ENCODE results near the gene AP3B1.

Gene AP3B1

DNA sequence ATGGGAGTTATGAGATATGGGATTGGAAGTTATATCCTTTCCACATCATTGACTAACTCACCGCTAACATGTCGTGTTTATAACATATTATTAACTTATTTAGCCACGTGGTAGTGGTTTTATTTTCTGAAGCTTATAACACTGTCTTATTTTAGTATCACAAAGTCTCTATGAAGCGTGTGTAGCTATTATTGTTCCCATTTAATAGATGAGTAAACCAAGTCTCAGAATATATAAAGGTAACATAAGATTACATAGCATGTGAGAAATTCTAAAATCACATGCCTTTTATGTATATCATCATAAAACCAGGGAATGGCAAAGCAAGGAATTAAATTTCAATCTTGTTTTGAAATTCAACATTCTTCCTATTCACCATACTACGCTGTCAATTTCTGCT is 15.3 kb downstream of the AP3B1 start:
- Histone ChIP-seq H3K9me3 (no peaks in the 10 kb centered on the region), H3K4me3 (no peak overlapping the region), H3K4me1 (peaks cover 14% of the 10 kb centered on the region), H3K36me3 (replicated peaks) (no peaks in the 10 kb centered on the region), H3K27me3 (ENCODE audit: low read depth) (no peaks in the 10 kb centered on the region)
- DNase-seq (ENCODE audit: low spot score in 2 of 2), result no peak
- in situ Hi-C loops (cut with MboI; ENCODE audit: low sequenced_read_pairs), result no loop called here

DNA sequence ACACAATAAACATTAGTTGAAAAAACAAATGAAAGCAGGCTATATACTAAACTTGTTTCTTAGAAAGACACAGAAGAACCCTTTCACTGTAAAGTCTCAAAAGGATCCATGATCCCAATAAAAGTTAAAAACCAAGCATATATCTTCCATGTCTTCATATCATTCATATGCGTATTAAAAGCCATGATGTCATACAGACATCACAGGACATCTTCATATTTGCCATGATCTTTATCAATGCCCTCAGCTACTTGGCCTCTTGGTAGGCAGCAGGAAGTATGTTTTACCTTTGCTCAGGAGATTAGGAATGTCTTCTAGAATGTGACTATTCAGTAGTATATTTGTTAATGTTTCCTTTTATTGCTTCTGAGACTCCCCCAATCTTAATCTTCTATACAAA is 16.8 kb downstream of the AP3B1 start:
- no peak for DNase-seq (ENCODE audit: low spot score in 2 of 2)
- in situ Hi-C loops (cut with MboI; ENCODE audit: low sequenced_read_pairs), result no loop called here
- no peaks in the 10 kb centered on the region for H3K27me3 ChIP-seq (ENCODE audit: low read depth)

DNA sequence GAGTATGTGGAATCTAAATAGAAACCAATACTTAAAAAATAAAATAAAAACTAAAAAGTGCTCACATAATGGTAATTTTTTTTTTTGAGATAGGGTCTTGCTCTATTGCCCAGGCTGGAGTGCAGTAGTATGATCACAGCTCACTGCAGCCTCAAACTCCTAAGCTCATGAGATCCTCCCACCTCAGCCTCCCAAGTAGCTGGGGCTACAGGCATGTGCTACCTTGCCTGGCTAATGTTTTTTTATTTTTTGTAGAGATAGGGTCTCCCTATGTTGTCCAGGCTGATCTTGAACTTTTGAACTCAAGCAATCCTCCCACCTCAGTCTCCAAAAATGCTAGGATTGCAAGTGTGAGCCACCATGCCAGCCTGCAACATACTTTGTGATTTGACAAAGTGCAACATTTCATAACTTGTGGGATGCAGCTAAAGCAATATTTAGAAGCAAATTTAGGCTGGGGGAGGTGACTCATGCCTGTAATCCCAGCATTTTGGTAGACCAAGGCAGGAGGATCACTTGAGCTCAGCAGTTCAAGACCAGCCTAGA is 18.4 kb downstream of the AP3B1 start:
- in situ Hi-C loops (cut with MboI; ENCODE audit: low sequenced_read_pairs), result no loop called here
- DNase-seq (ENCODE audit: low spot score in 2 of 2), result no peak
- H3K9me3 ChIP-seq, result no peaks in the 10 kb centered on the region; the same call in 1 of the 2 replicates
- H3K36me3 ChIP-seq (replicated peaks), result no peaks in the 10 kb centered on the region
- H3K4me1 ChIP-seq, result peaks cover 22% of the 10 kb centered on the region
- H3K4me3 ChIP-seq, result no peak overlapping the region
- no peaks in the 10 kb centered on the region for H3K27me3 ChIP-seq (ENCODE audit: low read depth)

More for the DNA sequence above, 16.8 kb downstream of the AP3B1 start:
- H3K4me1 ChIP-seq, result peaks cover 11% of the 10 kb centered on the region
- no peaks in the 10 kb centered on the region; the same call in 1 of the 2 replicates for H3K9me3 ChIP-seq
- no peak overlapping the region for H3K4me3 ChIP-seq
- H3K36me3 ChIP-seq (replicated peaks), result no peaks in the 10 kb centered on the region

DNA sequence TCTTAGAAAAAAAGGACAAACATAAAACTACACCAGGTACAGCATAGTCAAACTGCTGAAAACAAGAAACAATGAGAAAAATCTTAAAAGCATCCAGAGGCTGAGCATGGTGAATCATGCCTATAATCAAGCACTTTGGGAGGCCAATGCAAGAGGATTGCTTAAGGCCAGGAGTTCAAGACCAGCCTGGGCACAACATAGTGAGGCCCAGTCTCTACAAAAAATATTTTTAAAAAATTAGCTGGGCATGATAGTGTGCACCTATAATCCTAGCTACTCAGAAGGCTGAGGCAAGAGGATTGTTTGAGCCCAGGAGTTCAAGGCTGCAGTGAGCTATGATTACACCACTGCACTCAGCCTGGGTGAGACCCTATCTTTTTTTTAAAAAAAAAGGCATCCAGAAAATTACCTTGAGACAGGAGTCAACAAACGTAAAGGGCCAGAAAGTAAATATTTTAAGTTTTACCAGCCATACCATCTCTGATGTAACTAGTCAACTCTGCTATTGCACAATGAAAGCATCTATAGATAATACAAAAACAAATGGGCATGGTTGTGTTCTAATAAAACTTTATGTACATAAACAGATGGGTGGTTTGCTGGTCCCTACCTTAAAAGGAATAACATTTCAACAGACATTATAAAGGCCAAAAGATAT is 19.8 kb downstream of the AP3B1 start:
- no peak overlapping the region for H3K4me3 ChIP-seq
- no peaks in the 10 kb centered on the region; the same call in 1 of the 2 replicates for H3K9me3 ChIP-seq
- in situ Hi-C loops (cut with MboI; ENCODE audit: low sequenced_read_pairs), result no loop called here
- H3K4me1 ChIP-seq, result peaks cover 25% of the 10 kb centered on the region
- no peaks in the 10 kb centered on the region for H3K36me3 ChIP-seq (replicated peaks)
- H3K27me3 ChIP-seq (ENCODE audit: low read depth), result no peaks in the 10 kb centered on the region
- no peak for DNase-seq (ENCODE audit: low spot score in 2 of 2)

DNA sequence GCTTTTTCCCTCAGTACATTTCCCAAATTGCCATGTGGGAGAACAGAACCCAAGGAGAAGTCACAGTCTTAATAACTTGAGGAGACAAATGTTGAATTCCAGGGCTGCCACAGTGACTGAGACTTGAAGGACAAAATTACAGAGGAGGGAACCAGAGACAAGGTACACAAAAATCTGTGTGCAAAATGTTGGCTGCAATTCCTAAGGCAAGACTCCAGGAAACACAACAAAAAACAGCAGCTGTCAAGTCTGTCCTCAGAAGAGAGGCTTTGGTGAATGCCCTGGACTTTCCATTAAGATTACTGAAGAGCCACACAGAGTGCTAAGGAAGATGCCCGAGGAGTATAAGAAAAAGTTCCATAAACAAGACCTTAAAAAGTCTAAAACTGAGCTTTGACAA is 21.1 kb downstream of the AP3B1 start:
- Histone ChIP-seq H3K4me3 (no peak overlapping the region), H3K27me3 (ENCODE audit: low read depth) (no peaks in the 10 kb centered on the region), H3K4me1 (peaks cover 25% of the 10 kb centered on the region), H3K36me3 (replicated peaks) (no peaks in the 10 kb centered on the region), H3K9me3 (no peaks in the 10 kb centered on the region; the same call in 1 of the 2 replicates)
- no peak for DNase-seq (ENCODE audit: low spot score in 2 of 2)
- in situ Hi-C loops (cut with MboI; ENCODE audit: low sequenced_read_pairs), result no loop called here

DNA sequence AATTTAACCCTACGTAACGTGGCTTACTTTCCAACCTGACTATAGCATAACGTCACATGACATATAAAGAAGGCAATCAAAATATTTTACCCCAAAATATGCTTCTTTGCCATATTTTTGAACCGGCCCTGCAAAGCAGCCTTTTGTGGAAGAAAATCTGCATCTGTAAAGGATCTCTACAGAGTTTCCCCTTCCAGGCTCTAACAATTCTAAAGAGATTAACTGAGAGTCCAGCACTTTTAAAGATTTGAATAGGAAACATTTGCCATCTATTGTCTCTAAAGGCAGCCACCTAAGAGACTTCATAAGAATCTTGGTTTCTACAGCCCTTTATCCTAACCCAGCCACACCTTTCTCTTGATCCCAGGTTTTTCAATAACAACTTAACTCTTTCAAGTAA is 22.7 kb downstream of the AP3B1 start:
- peak; percentile 50 to 99 for DNase-seq (ENCODE audit: low spot score in 2 of 2)
- H3K9me3 ChIP-seq, result no peaks in the 10 kb centered on the region; the same call in 1 of the 2 replicates
- H3K4me1 ChIP-seq, result peaks cover 18% of the 10 kb centered on the region
- H3K4me3 ChIP-seq, result no peak overlapping the region
- no peaks in the 10 kb centered on the region for H3K36me3 ChIP-seq (replicated peaks)
- no peaks in the 10 kb centered on the region for H3K27me3 ChIP-seq (ENCODE audit: low read depth)
- in situ Hi-C loops (cut with MboI; ENCODE audit: low sequenced_read_pairs), result no loop called here

DNA sequence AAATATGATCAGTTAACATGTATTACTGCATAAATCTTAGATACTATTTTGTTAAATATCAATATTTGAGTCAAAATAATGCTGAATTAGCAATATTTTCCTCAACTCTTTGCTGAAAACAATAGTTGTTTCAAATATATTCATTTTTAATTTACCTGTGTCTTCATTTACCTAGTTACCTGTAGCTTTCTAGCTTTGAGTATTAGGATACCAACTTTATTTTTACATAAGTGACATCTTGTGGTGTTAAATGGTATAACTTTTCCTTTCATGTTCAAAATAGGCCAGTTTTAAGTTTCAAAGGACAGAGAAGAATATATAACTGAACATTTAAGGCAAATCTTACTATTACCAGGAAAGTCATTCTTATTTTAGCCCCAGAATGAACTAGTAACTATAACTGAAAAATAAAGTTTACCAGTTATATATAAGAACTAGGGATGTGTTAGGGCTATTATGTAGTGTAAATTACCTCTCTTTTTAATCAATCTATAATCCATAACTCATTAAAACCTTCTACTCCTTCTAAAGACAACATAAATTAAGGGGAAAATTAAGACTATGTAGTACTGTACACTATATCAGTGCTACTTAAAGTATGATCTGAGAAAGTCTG is 25.3 kb downstream of the AP3B1 start:
- DNase-seq (ENCODE audit: low spot score in 2 of 2), result peak in 1 of 2 experiments; percentile 31
- Histone ChIP-seq H3K9me3 (no peaks in the 10 kb centered on the region; the same call in 1 of the 2 replicates), H3K4me3 (no peak overlapping the region), H3K36me3 (replicated peaks) (peaks cover 11% of the 10 kb centered on the region), H3K4me1 (peaks cover 18% of the 10 kb centered on the region), H3K27me3 (ENCODE audit: low read depth) (no peaks in the 10 kb centered on the region)
- in situ Hi-C loops (cut with MboI; ENCODE audit: low sequenced_read_pairs), result no loop called here

DNA sequence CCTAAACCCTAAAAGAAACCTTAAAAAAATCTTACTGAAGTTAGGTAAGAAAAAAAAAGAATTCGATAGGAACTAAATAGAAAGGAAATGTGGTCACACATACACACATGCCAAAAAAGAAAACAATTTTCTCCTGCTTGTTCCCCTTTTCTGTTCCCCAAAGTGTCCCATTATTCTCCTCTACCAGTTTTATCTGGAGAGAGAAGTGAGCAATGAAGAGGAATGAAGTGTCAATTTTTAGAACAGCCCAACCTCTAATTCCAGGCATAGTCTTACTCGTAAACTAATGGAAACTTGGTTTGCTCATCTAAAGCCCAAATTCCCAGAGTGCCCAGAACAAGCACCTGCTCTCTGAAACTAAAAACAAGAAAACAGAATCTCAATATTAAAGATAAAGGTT is 26.1 kb downstream of the AP3B1 start:
- Histone ChIP-seq H3K4me3 (no peak overlapping the region), H3K4me1 (peaks cover 18% of the 10 kb centered on the region), H3K9me3 (no peaks in the 10 kb centered on the region; the same call in 1 of the 2 replicates), H3K27me3 (ENCODE audit: low read depth) (no peaks in the 10 kb centered on the region), H3K36me3 (replicated peaks) (peaks cover 17% of the 10 kb centered on the region)
- in situ Hi-C loops (cut with MboI; ENCODE audit: low sequenced_read_pairs), result no loop called here
- no peak for DNase-seq (ENCODE audit: low spot score in 2 of 2)

DNA sequence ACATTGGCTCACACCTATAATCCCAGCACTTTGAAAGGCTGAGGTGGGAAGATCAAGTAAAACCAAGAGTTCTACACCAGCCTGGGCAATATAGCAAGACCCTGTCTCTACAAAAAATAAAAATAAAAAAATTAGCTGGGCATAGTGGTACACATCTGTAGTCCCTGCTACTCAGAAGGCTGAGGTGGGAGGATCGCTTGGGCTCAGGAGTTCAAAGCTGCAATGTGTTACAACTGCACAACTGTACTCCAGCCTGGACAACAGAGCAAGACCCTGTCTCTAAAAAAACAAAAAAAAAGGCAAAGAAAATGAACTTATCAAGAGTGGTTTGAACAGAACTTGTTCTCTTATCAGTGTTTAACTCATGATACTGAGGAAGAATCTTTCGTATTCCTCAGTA is 29.3 kb downstream of the AP3B1 start:
- in situ Hi-C loops (cut with MboI; ENCODE audit: low sequenced_read_pairs), result no loop called here
- no peak for DNase-seq (ENCODE audit: low spot score in 2 of 2)
- Histone ChIP-seq H3K27me3 (ENCODE audit: low read depth) (no peaks in the 10 kb centered on the region), H3K4me3 (no peak overlapping the region), H3K9me3 (no peaks in the 10 kb centered on the region), H3K4me1 (no peaks in the 10 kb centered on the region), H3K36me3 (replicated peaks) (peaks cover 17% of the 10 kb centered on the region)

DNA sequence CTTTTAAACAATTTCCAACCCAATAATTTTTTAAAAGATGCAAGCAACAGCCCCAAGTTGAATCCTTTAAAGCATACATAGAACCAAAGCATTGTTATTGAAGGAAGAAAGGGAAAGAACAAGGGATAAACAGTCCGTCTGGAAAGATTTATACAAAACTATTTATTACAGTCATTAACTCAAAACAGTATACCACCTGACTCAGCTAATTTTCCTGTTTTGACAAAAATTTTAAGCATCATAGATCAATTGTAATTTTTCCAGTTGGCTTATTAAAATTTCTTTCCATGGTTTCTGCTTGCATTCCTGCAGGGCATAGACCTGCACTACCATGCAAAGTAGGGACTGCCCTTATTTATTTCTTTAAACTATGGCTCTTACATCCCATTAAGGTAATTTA is 29.9 kb downstream of the AP3B1 start:
- Histone ChIP-seq H3K4me3 (no peak overlapping the region), H3K9me3 (no peaks in the 10 kb centered on the region), H3K4me1 (no peaks in the 10 kb centered on the region), H3K27me3 (ENCODE audit: low read depth) (no peaks in the 10 kb centered on the region), H3K36me3 (replicated peaks) (peaks cover 17% of the 10 kb centered on the region)
- no peak for DNase-seq (ENCODE audit: low spot score in 2 of 2)
- in situ Hi-C loops (cut with MboI; ENCODE audit: low sequenced_read_pairs), result no loop called here

DNA sequence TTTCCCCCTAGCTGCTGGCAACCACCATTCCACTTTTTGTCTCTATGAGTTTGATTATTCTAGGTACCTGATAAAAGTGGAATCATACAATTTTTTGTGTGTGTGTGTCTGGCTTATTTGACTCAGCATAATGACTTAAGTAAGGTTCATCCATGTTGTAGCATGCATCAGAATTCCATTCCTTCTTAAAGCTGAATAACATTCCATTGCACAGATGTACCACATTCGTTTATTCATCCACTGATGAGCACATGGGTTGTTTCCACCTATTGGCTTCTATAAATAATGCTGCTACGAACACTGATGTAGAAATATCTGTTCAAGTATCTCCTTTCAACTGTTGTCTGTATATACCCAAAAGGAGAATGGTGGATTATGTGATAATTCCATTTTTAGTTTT is 33.7 kb downstream of the AP3B1 start:
- no peaks in the 10 kb centered on the region for H3K27me3 ChIP-seq (ENCODE audit: low read depth)
- H3K4me3 ChIP-seq, result no peak overlapping the region
- in situ Hi-C loops (cut with MboI; ENCODE audit: low sequenced_read_pairs), result no loop called here
- DNase-seq (ENCODE audit: low spot score in 2 of 2), result no peak
- H3K36me3 ChIP-seq (replicated peaks), result peaks cover 11% of the 10 kb centered on the region
- H3K9me3 ChIP-seq, result no peaks in the 10 kb centered on the region
- no peaks in the 10 kb centered on the region for H3K4me1 ChIP-seq

DNA sequence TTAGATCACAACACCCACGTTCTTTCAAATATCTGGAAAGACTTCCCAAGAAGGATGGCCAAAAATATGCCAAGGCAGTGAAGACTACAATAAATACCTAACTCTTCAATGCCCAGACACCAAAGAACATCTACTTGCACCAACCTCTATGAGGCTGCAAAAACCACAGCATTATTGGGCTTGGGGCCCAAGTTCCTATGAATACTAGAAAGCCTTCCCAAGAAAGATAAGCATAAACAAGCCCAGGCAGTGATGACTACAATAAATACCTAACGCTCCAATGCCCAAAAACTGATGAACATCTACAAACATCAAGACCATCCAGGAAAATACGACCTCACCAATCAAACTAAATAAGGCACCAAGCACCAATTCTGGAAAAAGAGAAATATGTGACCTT is 41.3 kb downstream of the AP3B1 start:
- H3K27me3 ChIP-seq (ENCODE audit: low read depth), result no peaks in the 10 kb centered on the region
- in situ Hi-C loops (cut with MboI; ENCODE audit: low sequenced_read_pairs), result no loop called here
- DNase-seq (ENCODE audit: low spot score in 2 of 2), result no peak

DNA sequence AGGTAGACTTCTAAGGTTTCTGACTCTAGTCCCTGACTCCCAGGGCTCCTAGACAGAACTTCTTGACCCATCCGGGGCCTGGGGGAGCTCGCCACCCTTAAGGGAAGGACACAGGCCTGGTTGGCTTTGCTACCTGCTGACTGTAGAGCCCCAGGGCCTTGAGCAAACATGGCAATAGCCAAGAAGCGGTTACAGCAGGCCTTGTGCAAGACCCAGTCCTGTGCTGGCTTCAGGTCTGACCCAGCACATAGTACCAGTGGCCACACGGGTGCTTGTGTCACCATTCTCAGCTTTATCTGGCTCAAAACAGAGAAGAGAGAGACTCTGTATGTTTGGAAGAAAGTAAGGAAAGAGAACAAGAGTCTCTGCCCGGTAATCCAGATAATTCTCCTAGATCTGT is 41.8 kb downstream of the AP3B1 start:
- no peak for DNase-seq (ENCODE audit: low spot score in 2 of 2)
- Histone ChIP-seq H3K36me3 (replicated peaks) (peaks cover 4% of the 10 kb centered on the region), H3K4me1 (no peaks in the 10 kb centered on the region), H3K4me3 (no peak overlapping the region), H3K27me3 (ENCODE audit: low read depth) (no peaks in the 10 kb centered on the region), H3K9me3 (no peaks in the 10 kb centered on the region; the same call in 1 of the 2 replicates)
- in situ Hi-C loops (cut with MboI; ENCODE audit: low sequenced_read_pairs), result no loop called here

More for the DNA sequence above, 41.3 kb downstream of the AP3B1 start:
- Histone ChIP-seq H3K9me3 (no peaks in the 10 kb centered on the region; the same call in 1 of the 2 replicates), H3K4me1 (no peaks in the 10 kb centered on the region), H3K36me3 (replicated peaks) (peaks cover 4% of the 10 kb centered on the region), H3K4me3 (no peak overlapping the region)

DNA sequence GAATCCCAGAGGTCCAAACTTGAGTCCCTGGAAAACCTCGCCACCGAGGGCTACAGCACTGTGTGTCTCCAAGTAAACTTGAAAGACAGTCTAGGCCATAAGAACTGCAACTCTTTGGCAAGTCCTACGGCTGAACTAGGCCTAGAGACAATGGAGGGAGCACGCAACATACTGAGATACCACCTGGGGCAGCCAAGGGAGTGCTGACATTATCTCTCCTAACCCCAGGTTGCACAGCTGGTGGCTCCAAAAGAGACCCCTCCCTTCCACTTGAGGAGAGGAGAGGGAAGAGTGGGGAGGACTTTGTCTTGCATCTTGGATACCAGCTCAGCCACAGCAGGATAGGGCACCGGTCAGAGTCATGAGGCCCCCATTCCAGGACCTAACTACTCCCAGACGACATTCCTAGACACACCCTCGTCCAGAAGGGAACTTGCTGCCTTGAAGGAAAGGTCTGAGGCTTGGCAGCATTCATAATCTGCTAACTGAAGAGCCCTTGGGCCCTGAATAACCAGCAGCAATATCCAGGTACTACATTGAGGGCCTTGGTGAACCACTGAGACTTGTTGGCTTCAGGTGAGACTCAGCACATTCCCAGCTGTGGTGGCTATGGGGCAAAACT is 42.7 kb downstream of the AP3B1 start:
- Histone ChIP-seq H3K4me1 (no peaks in the 10 kb centered on the region), H3K4me3 (no peak overlapping the region), H3K27me3 (ENCODE audit: low read depth) (no peaks in the 10 kb centered on the region), H3K36me3 (replicated peaks) (peaks cover 4% of the 10 kb centered on the region), H3K9me3 (no peaks in the 10 kb centered on the region; the same call in 1 of the 2 replicates)
- in situ Hi-C loops (cut with MboI; ENCODE audit: low sequenced_read_pairs), result no loop called here
- no peak for DNase-seq (ENCODE audit: low spot score in 2 of 2)

All from HAP-1 (cell line).